NCI-H1436 (cell line): ENCODE data around the gene CACNA1C.
A peak's percentile ranks its signal among the peaks of the same experiment; 100 is the strongest.
"Not testable (repeated sequence)": the region's sequence is repeated elsewhere in the genome, so short reads cannot be mapped to it uniquely, and the experiment has no call there.

Experiments used
- DNase-seq: peaks from one replicate; lab custom pipeline; 2025; lab: John Stamatoyannopoulos, UW

Gene CACNA1C

DNA sequence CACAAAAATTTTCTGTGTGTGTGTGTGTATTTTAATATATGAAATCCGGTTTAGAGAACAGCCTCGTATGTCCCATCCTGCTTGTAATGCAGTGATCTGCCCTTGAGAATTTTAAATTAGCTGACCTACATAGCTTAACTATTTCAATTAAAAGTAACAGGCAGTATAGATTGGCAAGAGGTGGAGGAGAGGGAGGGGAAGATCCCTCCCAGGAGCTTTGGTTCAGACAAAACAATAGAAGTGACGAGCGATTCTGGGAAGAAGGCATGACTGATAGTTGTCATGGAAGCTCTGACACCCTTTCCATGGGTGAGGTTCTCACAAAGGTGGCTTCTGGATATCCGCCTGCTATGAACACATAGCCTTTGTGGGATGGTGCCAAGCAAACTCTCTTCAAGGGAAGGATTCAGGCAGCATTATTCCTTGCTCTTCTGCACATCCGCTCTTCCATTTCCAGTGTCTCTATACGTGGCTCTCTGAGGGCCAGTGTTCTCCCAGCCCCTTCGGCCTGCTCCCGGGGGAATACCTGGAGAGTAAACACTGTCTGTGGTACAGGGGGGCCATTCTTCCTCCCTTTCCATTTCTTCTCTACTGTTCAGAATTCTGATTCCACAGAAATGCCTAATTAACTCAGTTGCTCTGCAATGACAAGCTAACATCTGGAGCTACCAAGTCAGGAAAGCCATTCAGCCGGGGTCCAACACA, 182.0 kb downstream of the CACNA1C start:
- no peak for DNase-seq

DNA sequence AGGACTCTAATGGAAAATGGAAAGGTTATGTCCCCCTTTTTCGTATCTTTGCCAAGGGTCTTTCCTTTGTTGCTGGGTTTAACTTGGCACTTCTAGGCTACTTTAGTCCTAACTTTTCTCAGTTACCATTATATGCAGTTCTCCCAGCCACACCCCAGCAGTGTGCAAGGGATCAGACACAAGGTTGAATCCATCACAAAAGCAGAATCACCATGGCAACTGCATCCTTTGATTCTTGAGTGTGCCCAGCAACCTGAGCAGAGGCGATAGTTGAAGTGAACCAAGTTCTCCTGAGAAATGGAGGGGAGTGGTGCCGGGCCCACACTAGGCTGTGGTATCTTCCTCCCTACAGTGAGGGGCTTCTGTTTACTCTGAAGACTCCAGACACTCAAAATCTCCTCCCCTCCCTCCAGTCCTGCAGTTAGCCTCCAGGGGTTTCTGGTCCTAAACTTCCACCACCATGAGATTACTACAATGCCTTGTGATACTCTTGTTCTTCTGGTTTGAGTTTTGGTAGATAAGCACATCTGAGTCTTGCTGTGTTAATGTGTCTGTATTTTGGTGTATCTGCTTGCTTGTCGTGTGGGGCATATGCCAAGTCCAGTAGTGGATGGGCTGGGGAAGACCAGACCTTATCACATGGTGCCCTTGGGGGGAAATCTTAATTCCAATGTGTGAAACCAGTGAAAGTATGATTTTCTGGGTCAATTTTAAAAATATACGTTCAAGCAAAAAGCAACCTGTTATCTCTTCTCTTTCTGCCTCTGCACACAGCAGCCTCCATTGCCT, 183.9 kb downstream of the CACNA1C start:
- no peak for DNase-seq

DNA sequence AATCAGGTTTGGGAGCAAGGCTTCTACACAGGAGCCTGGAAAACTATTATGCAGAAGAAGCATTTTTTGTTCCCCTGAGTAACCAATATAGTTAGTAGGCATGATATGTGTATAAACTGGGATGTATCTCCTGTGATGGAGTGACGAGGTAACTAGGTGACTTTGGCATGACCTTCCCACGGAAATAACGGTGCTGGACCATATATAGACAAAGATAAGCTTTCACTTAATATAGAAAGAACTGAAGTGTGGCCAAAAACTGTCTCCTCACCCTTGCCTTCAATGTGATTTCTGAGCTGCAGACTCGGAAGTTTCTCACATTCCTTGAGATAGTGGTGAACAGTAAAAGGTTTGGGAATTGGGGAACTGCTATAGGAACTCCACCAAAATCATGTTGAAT, 185.3 kb downstream of the CACNA1C start:
- no peak for DNase-seq

DNA sequence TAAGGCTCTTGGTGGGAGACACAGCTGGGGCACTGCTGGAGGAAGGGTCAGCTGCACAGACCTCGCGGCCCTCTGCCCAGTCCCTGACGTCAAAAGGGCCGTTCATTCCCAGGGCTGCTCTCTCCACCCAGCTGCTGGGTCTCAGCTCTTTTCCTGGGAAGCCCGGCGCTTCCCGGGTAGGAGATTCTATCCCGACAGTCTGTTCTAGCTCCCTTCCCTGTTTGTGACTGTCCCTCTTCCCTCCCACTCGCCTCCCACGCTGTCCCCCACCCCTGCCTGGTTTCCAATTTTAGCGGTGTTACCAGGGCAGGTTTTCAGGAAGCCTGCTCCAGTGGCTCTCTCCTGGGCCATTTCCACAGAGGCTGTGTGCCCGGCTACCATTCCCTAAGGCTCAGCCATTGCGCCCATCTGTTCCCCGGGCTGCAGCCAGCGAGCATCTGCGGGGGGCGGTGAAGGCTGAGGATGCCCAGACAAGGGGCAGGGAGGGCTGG, 186.6 kb downstream of the CACNA1C start:
- DNase-seq, result no peak

DNA sequence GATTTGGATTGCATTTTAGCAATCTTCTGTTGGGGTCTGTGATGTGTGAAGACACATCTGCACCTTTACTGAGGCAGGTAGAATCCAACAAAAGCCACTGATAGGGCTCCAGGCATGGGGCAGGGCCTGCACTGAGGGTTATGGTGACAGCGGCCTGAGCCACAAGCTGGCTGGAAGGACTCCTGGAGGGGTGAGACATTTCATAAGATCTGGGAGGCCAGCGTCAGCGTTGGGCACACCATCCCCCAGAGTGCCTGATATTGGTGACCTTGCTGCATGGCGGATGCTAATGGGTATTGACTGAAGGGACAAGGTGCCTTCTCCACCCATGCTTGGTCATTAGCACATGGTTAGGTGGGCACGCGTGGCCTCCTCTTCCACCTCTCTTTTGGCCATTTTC, 187.6 kb downstream of the CACNA1C start:
- DNase-seq, result no peak

DNA sequence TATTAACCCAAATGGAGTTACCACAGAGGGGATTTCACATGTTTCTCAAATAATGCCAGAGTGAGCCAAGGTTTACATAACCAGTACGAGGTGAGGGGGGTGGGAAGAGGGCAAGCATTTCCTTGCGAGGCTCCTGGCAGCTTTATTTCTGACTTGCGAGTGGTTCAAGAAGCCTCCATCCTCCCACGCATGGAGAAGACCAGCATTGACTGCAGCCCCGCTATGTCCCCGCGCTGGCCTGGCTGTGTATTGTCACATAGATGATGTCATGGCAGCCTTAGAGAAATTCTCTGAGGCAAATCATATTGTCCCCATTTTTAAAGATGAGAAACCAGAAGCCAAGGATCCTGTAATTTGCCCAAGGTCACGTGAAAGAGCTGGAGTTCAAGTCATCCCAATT, 188.2 kb downstream of the CACNA1C start:
- no peak for DNase-seq

DNA sequence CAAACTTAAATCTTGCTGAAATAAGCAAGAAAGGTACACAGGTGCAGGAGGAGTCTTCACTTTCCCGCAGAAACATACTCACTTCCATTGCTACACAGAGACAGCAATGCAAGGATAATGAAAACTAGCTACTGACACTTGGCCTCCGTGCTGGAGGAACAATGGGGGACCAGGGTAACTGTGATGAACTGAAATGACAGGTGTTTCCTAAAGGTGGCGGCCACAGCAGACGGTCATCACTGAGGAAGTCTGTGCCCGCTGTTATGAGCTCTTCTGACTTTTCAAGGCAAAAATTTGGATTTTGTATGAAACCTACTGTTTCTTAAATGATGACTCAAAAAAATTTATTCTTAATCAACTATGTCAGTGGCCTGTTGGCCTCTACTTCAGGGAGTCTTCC, 189.4 kb downstream of the CACNA1C start:
- DNase-seq, result no peak

DNA sequence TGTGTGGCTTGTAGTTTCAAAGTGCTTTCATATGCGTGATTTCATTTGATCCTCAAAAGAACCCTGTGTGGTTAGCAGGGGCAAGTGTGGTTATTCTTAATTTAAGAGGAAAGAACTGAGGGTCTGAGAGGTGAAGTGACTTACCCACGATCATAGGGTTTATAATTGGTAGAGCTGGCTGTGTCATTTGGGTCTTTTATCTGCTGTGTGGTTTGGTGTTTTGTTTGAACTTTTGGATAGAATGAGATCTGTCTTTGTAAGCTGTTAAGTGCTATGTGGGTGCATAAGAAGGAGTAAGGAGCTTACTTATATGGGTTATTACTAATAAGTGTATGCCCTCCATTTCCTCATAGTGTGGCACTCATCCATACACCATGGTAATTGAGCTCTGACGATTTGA, 190.0 kb downstream of the CACNA1C start:
- DNase-seq, result no peak

DNA sequence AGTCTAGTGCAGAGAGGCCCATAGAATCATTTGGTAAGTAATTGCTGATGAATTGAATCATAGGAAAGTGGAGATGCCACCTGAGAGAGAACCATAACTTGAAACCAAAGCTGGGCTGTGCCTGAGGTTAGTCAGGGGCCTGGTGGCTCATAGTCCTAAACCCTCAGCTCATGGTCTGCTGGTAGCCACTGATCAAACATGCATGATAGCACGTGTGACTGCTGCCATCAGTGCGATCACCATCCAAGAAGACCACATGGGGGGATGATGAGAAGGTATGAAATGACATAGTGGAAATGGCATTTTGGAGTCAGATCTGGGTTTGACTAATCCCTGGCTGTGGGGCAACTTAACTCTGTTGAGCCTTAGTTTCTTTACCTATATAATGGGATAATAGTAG, 190.5 kb downstream of the CACNA1C start:
- DNase-seq, result no peak

DNA sequence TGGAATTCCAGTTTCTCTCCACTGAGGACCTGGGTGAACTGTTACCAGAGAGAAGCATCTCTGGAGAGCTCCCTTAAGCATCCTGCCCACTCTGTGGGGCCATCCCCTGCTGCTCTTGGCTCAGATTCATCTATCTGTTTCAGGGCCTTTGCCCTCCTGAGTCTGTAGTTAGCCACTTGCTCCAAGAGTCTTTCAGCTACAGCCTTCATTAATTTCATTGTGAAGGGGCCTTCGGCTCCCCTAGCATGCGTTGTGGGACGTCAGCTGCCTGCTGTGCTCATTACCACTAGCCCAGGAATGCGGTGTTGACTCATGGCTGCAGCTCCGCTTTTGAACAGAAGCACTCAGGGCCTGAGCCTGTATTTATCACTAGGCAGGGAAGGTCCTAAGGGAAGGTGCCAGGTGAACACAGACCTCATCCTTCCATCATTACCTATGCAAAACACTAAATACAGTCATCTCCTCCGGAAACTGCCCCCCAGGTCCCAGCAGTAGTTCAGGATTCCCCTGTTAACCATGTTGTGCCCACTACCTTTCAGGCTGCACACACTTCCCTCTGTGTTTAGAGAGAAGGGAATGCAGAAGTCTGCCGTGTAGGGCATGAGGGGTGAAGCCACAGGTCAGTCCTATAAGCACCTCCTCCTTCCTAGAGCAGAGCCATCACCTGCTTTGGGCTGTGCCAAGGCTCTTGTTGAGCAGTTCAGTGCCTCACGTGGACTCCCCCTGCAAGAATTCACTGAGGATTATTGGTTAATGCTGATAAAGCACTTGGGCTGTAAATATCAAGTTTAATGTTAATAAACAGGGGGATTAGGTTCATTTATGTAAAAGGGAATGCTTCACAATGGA, 191.4 kb downstream of the CACNA1C start:
- peak; percentile 10 for DNase-seq

DNA sequence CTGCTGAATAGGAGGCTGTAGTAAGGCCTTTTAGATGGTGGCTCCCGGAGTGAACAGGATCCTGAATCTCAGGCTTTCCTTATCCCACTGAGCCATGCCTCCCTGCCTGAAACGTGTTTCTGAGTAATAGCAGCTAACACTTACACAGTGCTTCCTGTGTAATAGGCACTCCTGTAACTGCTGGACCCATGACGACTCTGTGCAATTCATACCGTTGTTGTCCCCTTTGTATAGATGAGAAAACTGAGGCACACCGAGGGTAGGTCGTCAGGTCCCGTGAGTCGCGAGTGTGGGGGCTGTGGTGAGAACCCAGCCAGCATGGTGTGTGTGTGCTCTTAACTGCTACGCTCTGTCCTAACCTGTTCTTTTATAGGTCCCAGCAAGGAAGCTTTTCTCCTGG, 193.6 kb downstream of the CACNA1C start:
- no peak for DNase-seq

DNA sequence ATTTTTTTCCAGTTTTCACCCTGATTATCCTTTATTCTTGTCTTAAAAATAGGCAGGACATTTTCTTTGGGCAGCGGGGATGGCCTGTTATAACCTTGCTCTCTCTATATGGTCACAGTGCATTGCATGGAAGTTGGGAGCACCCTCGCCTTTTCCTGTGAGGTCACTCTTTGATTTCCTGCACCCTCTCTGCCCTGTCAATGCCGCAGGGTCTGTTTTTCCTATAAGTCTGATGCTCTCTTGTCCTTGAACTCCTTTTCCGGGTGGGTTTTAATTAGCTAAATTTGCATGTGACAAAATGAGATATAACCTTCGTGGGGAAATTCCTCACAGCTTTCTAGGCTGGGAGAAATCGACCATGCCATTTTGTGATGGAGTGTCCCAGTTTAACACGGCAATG, 194.3 kb downstream of the CACNA1C start:
- no peak for DNase-seq

DNA sequence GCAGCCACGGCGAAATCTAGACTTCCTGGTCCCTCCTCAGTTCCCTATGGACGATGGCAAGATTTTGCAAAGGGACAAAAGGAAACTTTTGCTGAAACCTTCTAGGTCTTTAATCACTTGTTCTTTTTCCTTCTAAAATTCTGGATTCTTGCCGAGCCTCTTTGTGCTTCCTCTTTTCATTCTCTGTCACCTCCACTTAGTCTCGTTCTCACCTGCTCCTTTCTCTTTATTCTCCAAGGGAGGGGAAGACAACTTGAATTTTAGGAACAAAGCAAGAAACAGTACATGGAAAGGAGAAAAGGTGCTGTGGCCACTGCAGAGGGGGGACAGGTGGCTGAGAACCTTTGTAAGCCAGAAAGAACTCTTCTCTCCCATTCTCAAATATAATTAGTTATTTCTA, 194.8 kb downstream of the CACNA1C start:
- DNase-seq, result no peak

DNA sequence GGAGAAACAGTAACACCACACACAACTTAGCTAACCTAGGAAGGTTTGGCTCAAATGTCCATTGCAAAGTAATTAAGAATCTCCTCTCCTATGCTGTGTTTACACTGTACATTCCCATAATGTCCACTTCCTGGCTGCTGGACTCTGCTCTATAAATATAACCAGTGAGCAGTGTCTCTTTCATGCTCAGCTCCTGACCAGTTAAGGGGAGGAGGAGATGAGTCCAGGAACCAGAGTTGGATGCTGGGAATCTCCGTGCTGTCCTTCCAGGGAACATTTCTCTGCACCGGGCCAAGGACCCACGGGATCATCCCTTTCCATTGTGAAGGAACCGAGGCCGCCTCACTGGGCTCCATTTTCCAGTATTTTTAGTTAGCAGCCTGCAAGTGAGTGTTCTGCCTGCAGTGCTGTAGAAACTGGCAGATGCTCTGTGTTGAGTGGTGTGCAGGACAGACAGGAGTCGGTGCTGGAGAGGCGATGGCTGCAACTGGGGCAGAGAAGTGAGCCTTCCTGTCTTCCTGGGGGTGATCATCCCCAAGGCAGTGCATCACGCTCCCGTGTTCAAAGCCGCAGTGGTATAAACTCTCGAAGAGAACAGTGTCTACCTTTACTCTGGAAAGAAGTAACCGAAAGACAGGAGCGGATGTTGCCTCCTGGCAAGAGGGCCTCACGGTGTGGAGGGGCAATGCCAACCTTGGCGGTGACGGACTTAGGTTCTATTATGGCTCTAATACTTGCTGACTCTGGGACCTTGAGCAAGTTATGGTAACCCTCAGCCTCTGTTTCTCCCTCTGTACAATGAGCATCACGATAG, 195.5 kb downstream of the CACNA1C start:
- no peak for DNase-seq

DNA sequence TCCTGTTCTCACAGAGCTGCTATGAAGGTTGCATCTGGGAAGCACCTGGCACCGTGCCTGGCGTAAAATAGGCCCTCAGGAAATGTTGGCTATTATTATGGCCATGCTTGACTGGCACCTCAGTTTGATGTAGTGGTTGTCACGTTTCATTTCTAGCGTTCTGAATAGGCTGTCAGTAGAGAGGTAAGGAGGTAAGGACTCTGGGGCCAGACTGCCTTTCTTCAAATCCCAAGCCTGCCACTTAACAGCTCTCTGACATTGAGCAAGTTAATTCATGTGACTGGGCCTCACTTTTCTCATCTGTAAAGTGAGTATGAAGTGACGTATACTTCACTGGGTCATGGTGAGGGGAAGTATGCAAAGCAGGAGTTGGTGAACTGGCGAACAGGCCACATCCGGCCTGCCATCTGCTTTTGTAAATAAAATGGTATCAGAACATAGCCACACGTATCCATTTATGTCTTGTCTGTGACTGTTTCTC, 196.2 kb downstream of the CACNA1C start:
- DNase-seq, result peak; percentile 90

DNA sequence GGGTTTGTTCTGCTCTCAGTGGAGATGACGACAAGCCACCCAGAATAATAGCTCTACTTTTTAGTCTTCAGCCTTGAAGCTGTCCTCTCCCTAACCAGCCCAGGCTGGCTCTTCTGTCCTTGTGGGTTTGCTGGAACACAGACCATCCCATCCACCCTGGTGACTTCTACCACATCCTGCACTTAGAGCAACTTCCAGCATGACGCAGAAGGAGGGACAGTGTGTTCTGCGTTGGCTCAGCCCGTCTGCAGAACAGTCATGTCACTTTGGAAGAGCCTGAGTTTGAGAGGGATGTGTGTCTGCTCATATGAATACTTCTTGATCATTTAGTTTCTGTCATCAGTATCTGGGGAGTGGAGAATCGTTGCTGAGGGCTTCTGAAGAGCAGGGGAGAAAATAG, 198.0 kb downstream of the CACNA1C start:
- no peak for DNase-seq

DNA sequence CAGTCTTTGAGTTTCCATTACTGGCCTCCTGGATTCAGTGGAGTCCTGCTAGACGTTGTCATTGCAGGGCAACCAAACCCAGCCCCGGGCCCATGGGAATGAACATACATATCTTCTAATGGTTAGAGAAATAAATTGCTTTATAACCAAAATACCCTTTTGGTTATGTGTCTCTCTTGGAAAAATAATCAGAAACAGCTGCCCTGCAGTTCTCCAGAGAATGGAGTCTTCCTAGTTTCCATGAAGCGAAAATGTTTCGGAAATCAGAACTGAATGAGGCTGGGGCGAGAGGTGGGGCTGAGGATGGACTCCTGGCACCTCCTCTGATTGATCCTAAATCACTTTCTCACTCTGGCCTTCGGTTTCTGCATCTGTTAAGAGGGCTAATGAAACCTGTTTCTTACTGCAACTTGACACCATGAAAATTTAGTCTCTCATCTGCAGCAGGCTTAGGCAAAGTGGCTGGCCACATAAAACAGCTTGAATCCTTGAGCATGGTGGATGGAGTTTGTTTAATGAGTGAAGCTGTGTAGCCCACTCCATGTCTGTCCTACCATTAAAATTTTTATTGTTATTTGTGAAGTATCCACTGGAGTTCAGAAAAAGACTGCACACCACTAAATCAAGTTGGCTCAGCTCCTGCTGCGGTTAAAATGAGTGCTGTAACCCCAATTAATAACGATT, 198.9 kb downstream of the CACNA1C start:
- peak; percentile 12 for DNase-seq

DNA sequence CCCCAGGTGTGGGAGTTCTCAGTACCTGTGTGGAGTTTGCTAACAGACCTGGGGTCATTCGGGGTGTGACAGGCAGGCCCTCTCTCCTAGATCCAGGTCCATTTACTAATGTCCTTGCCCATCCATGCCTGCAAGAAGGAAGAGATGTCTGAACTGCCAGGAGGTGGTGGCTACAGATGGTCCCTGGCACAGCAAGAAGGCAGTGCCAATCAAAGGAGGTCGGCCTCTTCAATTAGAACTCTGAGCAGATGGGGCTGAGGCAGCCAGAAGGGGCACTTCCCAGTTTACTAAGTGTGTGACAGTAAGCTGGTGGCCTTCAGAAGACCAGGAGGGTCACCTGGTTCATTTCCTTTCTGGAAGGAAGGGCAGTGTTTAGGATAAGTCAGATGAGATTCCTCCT, 202.5 kb downstream of the CACNA1C start:
- DNase-seq, result no peak

DNA sequence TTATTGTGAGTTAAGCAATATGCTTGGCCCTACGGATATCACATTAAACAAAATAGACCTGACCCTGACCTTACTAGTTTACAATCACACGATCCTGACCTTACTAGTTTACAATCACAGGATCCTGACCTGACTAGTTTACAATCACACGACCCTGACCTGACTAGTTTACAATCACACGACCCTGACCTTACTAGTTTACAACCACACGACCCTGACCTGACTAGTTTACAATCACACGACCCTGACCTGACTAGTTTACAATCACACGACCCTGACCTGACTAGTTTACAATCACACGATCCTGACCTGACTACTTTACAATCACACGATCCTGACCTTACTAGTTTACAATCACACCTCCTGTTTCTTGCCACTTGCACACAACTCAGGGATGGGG, 202.9 kb downstream of the CACNA1C start:
- not testable (repeated sequence) for DNase-seq

DNA sequence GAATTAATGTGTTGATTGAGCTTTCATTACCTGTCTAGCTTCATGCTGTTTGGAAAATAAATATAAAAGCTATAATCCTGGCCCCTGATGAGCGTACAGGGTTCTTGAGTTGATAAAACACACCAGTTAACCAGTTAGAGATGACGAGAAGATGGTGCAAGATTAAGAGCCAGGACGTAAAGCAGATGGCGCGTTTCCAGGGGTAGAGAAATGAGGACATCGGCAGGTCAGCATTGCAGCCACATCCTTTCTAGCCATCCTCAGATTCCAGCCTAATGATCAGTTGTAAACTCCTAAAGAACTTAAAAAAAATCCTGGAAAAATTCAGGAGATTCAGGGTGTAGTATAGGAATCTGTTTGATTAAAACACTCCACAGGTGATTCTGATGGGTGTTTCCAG, 203.7 kb downstream of the CACNA1C start:
- DNase-seq, result no peak

DNA sequence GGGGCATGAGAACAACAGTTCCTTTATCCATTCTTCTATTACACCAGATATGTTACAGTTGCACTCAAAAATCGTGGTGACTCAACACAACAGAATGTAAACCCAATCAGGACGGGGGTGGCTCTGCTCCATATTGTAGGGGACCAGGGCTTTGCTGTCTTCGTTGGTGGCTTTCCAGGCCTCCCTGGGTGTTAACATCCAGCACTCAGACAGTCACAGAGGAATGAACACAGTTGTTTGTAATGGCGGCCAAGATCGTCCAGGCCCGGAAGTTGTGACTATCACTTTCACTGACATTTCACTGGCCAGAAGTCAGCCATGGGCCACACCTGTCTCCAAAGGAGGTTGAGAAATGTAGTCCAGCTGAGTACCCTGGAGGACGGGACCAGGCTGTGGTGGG, 204.1 kb downstream of the CACNA1C start:
- DNase-seq, result no peak
